ENCODE data around the gene KLHL26. TPM values are rescaled to one million over a fixed set of nuclear protein-coding genes. Genes with fewer than 3 reads are reported as not detected.

Gene KLHL26
- total RNA-seq, 1 donor from 2014 or later, result 6.2 TPM

DNA sequence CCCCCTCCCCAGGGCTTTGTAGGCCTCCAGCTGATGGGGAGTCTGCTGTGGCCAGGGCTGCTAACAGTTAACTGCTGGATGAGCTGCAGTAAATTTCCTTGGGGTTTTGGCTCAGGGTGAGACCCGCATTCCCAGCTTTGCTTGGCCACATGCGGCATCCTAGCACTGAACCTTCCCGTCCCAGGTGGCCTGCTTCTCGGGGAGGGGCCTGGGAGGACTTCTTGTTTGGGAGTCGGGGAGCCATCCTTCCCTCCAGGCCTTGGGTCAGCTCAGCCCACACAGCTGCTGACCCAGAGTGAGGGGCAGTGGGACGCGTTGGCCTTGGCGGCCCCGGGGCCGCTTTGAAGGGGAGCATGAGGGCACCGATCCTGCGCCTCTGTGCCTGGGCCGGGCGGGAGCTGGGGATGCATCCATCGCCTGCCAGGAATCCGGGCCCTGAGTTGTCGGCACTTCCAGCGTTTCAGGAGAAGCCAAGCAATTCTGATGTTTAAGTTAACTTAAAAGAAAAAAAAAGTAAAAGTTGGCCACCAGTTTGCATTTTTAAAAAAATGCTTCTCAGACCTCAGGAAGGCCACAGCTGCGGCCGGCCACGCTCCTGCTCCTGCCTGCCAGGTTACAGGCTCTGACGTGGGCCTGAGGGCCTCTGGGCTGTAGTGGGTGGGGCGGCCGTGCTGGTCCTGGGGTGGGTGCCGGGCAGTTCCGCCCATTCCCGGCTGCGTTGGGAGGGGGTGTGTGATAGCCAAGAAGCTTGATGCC, 74.3 kb downstream of the KLHL26 start:
- H3K4me1 ChIP-seq, result peaks cover 49% of the 10 kb centered on the region
- intact Hi-C loops (cut with micrococcal nuclease), result no loop called here
- DNase-seq, result peak; percentile 67
- H3K36me3 ChIP-seq, result no peaks in the 10 kb centered on the region
- H3K9me3 ChIP-seq (replicated peaks), result no peaks in the 10 kb centered on the region
- H3K4me3 ChIP-seq, result no peak overlapping the region
- H3K27me3 ChIP-seq (ENCODE audit: low read depth), result no peaks in the 10 kb centered on the region
- no peak for TF ChIP-seq CTCF (IDR thresholded peaks at IDR 0.05; ENCODE audit: borderline replicate concordance)
- H3K27ac ChIP-seq (replicated peaks), result no peak overlapping the region

GRCh38 chr19:18711893-18712292, 75.1 kb downstream of the KLHL26 start:
- DNase-seq, result no peak
- Histone ChIP-seq H3K27me3 (ENCODE audit: low read depth) (no peaks in the 10 kb centered on the region), H3K4me1 (peaks cover 49% of the 10 kb centered on the region), H3K9me3 (replicated peaks) (no peaks in the 10 kb centered on the region), H3K36me3 (no peaks in the 10 kb centered on the region), H3K4me3 (no peak overlapping the region), H3K27ac (replicated peaks) (no peak overlapping the region)
- intact Hi-C loops (cut with micrococcal nuclease), result no loop called here
- TF ChIP-seq CTCF (IDR thresholded peaks at IDR 0.05; ENCODE audit: borderline replicate concordance), result no peak

DNA sequence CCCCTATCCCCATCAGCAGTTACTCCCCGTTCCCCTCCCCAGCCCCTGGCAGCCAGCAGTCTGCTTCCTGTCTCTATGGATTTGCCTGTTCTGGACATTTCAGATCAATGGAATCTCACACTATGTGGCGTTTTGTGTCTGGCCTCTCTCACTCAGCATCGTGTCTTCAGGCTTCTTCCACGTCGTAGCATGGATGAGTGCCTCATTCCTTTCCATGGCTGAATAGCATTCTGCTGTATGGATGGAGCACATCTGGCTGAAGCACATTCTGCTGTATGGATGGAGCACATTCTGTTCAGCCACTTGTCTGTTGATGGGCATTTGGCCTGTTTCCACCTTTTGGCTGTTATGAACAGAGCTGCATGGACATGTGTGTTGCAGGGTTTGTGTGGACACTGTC, 76.2 kb downstream of the KLHL26 start:
- no peak for TF ChIP-seq CTCF (IDR thresholded peaks at IDR 0.05; ENCODE audit: borderline replicate concordance)
- H3K9me3 ChIP-seq (replicated peaks), result no peaks in the 10 kb centered on the region
- H3K4me3 ChIP-seq, result no peak overlapping the region
- no peak overlapping the region for H3K27ac ChIP-seq (replicated peaks)
- H3K4me1 ChIP-seq, result peaks cover 57% of the 10 kb centered on the region
- intact Hi-C loops (cut with micrococcal nuclease), result no loop called here
- no peak for DNase-seq
- H3K36me3 ChIP-seq, result no peaks in the 10 kb centered on the region
- H3K27me3 ChIP-seq (ENCODE audit: low read depth), result no peaks in the 10 kb centered on the region

DNA sequence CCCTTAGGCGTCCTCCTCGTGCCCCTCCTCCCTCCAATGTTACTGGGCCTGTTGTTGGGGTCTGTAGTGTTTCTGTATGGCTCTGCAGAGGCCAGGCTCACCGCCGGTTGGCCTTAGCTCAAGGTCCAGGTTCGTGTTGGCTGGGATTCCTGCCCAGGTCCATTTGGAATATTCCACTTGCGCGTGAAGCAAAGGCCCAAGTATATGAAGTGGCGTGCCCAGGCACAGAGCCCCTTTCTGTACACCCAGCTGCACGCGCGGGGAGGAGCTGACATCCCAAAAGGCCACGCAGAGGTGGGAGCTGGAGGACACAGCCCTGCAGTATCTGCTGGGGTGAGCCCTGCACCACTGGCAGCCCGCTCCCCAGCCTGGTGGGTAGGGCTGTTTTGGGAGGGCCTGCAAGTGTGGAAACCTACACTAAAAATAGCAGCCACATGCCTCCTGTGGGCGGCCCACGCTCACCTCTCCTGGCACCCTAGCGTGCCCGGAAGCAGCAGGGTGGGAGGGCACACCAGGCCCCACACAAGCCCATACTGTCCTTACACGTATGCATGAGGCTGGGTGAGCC, 76.8 kb downstream of the KLHL26 start:
- H3K36me3 ChIP-seq, result no peaks in the 10 kb centered on the region
- H3K9me3 ChIP-seq (replicated peaks), result no peaks in the 10 kb centered on the region
- no peak overlapping the region for H3K4me3 ChIP-seq
- H3K27me3 ChIP-seq (ENCODE audit: low read depth), result no peaks in the 10 kb centered on the region
- no peak overlapping the region for H3K27ac ChIP-seq (replicated peaks)
- intact Hi-C loops (cut with micrococcal nuclease), result no loop called here
- peaks cover 53% of the 10 kb centered on the region for H3K4me1 ChIP-seq
- TF ChIP-seq CTCF (IDR thresholded peaks at IDR 0.05; ENCODE audit: borderline replicate concordance), result no peak
- DNase-seq, result no peak

DNA sequence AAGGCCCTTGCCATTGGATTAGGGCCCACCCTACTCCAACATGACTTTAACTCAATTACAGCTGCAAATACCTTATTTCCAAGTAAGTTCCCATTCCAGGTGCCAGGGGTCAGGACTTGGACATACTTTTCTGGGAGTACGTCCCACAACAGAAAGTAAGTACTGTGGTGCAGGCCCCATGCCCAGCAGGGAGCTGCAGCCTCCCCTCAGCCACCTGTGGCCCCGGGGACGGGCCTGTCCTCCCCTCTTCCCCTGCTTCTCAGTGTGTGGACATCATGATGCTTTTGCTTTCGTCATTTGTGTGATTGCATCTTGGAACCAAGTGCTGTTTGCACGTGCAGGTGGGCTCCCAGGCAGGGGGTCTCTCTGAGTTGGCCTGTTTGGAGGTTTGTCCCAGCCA, 78.6 kb downstream of the KLHL26 start:
- intact Hi-C loops (cut with micrococcal nuclease), result no loop called here
- Histone ChIP-seq H3K36me3 (no peaks in the 10 kb centered on the region), H3K27ac (replicated peaks) (no peak overlapping the region), H3K4me1 (peaks cover 46% of the 10 kb centered on the region), H3K27me3 (ENCODE audit: low read depth) (no peaks in the 10 kb centered on the region), H3K4me3 (no peak overlapping the region), H3K9me3 (replicated peaks) (no peaks in the 10 kb centered on the region)
- no peak for DNase-seq
- TF ChIP-seq CTCF (IDR thresholded peaks at IDR 0.05; ENCODE audit: borderline replicate concordance), result no peak
